ENCODE results near the gene XYLT2. TPM values are rescaled to one million over a fixed set of nuclear protein-coding genes. Genes with fewer than 3 reads are reported as not detected.

Gene XYLT2
- total and polyA plus RNA-seq, 7 donors = 2.8 to 6.3 (median 4.0) TPM

DNA sequence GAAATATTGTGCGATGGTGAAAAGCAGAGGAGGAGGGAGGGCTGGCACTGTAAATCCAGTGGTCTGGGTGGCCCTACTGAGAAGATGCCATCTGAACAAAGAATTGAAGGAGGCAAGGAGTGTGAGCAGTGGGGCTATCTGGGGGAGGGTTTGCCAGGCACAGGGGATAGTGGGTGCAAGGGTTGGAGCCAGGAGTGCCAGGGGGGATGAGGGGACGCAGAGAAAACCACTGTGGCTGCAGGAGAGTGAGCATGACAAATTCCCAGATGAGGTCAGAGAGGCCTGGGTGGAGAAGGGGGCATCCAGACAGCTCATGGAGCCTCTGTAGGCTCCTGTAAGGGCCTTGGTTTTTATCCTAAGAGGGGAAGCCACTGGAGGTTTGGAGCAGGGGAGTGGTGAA is 4.8 kb downstream of the XYLT2 start:
- Histone ChIP-seq H3K9me3 (no peaks in the 10 kb centered on the region), H3K27ac (no peak overlapping the region), H3K4me3 (no peak overlapping the region), H3K4me1 (peaks cover 9% of the 10 kb centered on the region), H3K36me3 (ENCODE audit: insufficient read depth in 1 of 2, low read depth in 1 of 2) (peaks cover 0 to 22% of the 10 kb centered on the region in 2 donors), H3K27me3 (ENCODE audit: insufficient read depth in 3 of 3, low read length in 2 of 3) (no peaks in the 10 kb centered on the region)
- no peak for DNase-seq
- ATAC-seq = no peak
- 76 to 93% (median 87%) methylated on average over 2 of the region's 2 CpGs for WGBS, 3 donors
- intact Hi-C loops (cut with DNase I) = no loop called here
- TF ChIP-seq, protein P1, sequence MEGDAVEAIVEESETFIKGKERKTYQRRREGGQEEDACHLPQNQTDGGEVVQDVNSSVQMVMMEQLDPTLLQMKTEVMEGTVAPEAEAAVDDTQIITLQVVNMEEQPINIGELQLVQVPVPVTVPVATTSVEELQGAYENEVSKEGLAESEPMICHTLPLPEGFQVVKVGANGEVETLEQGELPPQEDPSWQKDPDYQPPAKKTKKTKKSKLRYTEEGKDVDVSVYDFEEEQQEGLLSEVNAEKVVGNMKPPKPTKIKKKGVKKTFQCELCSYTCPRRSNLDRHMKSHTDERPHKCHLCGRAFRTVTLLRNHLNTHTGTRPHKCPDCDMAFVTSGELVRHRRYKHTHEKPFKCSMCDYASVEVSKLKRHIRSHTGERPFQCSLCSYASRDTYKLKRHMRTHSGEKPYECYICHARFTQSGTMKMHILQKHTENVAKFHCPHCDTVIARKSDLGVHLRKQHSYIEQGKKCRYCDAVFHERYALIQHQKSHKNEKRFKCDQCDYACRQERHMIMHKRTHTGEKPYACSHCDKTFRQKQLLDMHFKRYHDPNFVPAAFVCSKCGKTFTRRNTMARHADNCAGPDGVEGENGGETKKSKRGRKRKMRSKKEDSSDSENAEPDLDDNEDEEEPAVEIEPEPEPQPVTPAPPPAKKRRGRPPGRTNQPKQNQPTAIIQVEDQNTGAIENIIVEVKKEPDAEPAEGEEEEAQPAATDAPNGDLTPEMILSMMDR (IDR thresholded peaks at IDR 0.05) = no peak

DNA sequence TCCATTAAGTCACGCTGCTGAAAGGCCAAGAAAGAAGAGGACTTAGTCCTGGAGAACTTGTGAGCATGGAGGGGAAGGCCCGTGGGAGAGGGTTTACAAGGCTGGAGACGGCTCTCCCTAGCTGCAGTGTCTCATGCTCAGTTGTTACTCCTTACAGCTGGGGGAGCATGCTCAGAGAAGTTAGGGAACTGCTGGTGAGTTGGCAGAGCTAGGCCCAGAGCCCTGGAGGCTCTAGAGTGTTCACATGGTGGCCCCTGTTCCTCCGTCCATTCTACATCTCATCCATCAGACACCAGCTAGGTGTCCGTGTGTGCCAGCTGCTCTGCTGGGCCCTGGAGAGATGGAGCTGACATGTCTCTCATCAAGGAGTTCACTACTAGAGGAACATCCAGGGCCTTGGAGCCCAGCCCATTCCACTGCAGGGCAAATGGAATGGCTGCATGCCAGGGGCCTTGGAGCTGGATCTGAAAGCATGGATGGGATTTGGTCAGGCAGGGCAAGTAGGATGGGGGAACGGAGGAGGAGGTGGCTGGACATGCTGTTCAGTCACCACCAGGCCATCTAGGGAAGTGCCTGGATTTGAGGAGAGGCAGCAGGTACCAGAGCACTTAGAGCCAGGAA is 6.3 kb downstream of the XYLT2 start:
- intact Hi-C loops (cut with DNase I) = no loop called here
- ATAC-seq = no peak

DNA sequence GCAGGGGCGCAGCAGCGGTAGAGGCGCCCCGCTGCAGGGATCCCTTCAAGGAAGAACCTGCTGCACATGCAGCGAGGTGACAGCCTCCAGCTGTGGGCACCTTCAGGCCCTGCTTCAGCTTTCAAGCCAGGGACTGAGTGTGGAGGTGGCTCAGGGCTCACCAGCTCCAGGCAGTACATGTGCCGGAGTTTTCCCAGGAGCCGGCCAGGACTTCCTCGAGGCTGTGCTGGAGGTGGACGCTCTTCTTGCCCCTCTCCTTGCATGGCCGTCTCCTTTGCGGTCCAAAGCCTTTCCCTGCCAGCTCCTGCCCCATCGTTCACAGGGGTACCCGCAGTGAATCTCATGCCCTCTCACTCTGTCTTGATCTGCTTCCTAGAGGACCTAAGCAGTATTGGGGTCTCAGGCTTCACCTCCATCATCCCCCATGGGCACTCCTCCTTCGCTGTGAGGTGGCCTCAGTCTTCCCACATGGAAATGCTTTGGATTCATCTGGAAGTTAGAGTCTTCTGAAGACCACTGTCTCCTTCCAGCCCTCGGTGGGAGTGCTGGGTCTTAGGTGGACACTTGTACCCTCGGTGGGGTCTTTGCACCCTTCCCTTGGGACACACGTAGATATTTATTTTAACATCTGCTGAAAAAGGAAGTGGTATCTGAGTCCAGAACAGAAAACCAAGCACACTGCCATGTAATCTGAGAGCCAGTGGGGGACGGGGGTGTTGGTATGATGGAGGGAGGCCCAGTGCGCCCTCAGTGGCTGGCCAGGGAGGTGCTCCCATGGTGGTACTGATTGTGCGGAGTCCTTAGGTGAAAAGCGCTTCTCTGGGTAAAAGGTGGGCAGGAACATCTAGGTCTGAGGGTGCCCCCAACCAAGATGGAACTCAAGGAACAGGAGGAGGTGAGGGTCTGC is 7.0 kb downstream of the XYLT2 start:
- no peaks in the 10 kb centered on the region for H3K27me3 ChIP-seq (ENCODE audit: insufficient read depth in 3 of 3, low read length in 2 of 3)
- WGBS, 3 donors = 84 to 88% (median 84%) methylated on average over 21 of the region's 21 CpGs
- DNase-seq = no peak
- no peak overlapping the region for H3K27ac ChIP-seq
- no peak for ATAC-seq
- TF ChIP-seq, protein P1 (IDR thresholded peaks at IDR 0.05) = no peak
- intact Hi-C loops (cut with DNase I) = no loop called here
- no peak overlapping the region for H3K4me3 ChIP-seq
- H3K4me1 ChIP-seq = peaks cover 3% of the 10 kb centered on the region
- no peaks in the 10 kb centered on the region for H3K9me3 ChIP-seq
- H3K36me3 ChIP-seq (ENCODE audit: insufficient read depth in 1 of 2, low read depth in 1 of 2) = peaks cover 0 to 44% of the 10 kb centered on the region in 2 donors

More for the DNA sequence above, 6.3 kb downstream of the XYLT2 start:
- Histone ChIP-seq H3K9me3 (no peaks in the 10 kb centered on the region), H3K36me3 (ENCODE audit: insufficient read depth in 1 of 2, low read depth in 1 of 2) (peaks cover 0 to 36% of the 10 kb centered on the region in 2 donors), H3K27ac (no peak overlapping the region), H3K27me3 (ENCODE audit: insufficient read depth in 3 of 3, low read length in 2 of 3) (no peaks in the 10 kb centered on the region), H3K4me3 (no peak overlapping the region), H3K4me1 (peaks cover 4% of the 10 kb centered on the region)
- 68 to 78% (median 70%) methylated on average over 6 of the region's 6 CpGs for WGBS, 3 donors
- TF ChIP-seq, protein P1 (IDR thresholded peaks at IDR 0.05) = no peak
- DNase-seq = no peak

DNA sequence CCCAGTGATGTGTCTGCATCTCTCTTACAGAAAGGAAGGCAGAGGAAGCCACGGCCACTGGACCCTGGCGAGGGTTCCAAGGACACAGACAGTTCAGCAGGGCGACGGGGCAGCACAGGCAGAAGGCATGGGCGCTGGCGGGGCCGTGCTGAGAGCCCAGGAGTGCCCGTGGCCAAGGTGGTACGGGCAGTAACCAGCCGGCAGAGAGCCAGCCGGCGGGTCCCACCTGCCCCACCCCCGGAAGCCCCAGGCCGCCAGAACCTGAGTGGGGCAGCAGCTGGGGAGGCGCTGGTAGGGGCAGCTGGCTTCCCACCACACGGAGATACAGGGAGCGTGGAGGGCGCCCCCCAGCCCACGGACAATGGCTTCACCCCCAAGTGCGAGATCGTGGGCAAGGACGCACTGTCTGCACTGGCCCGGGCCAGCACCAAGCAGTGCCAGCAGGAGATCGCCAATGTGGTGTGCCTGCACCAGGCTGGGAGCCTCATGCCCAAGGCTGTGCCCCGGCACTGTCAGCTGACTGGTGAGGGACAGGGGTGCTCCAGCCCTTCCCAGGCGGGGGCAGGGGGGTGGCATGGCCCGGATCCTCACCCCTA is 7.8 kb downstream of the XYLT2 start:
- H3K36me3 ChIP-seq (ENCODE audit: insufficient read depth in 1 of 2, low read depth in 1 of 2) = peaks cover 0 to 52% of the 10 kb centered on the region in 2 donors
- H3K4me3 ChIP-seq = no peak overlapping the region
- no peaks in the 10 kb centered on the region for H3K9me3 ChIP-seq
- ATAC-seq = no peak
- no peak overlapping the region for H3K27ac ChIP-seq
- H3K27me3 ChIP-seq (ENCODE audit: insufficient read depth in 3 of 3, low read length in 2 of 3) = no peaks in the 10 kb centered on the region
- TF ChIP-seq, protein P1 (IDR thresholded peaks at IDR 0.05) = no peak
- intact Hi-C loops (cut with DNase I) = no loop called here
- H3K4me1 ChIP-seq = peaks cover 3% of the 10 kb centered on the region
- no peak for DNase-seq
- WGBS, 3 donors = 89 to 94% (median 92%) methylated on average over 22 to 27 of the region's 27 CpGs
